ENCODE measurements around the gene TFPT. TPM values are rescaled to one million over a fixed set of nuclear protein-coding genes. Genes with fewer than 3 reads are reported as not detected.

TFPT gene
- total and polyA plus RNA-seq, 2 of the 13 experiments (the other 11 are each of a cell fraction or from before 2014, with no cell fraction given): 8.4 to 10.7 TPM

GRCh38 chr19:54160182-54160811, 44.8 kb upstream of the TFPT start (continued):
- TF ChIP-seq NFAT5 (CRISPR knock-in tag; IDR thresholded peaks at IDR 0.05) (no peak), ZFP36 (IDR thresholded peaks at IDR 0.05; ENCODE audit: borderline replicate concordance, low read depth, low read length, partially characterized antibody) (no peak), ZSCAN25 (CRISPR knock-in tag; IDR thresholded peaks at IDR 0.05) (no peak), SP1 (IDR thresholded peaks at IDR 0.05) (no peak), SP1 (CRISPR knock-in tag; IDR thresholded peaks at IDR 0.05) (no peak), TBX2 (CRISPR knock-in tag; IDR thresholded peaks at IDR 0.05; ENCODE audit: borderline replicate concordance) (peak; percentile 47; the same call in 1 of the 2 replicates), ZNF367 (CRISPR knock-in tag; IDR thresholded peaks at IDR 0.05; ENCODE audit: borderline replicate concordance) (no peak), ZFP41 (CRISPR knock-in tag; IDR thresholded peaks at IDR 0.05; ENCODE audit: borderline replicate concordance) (no peak), ZNF460 (CRISPR knock-in tag; IDR thresholded peaks at IDR 0.05; ENCODE audit: borderline replicate concordance) (no peak), ZNF616 (CRISPR knock-in tag; IDR thresholded peaks at IDR 0.05; ENCODE audit: low read depth) (0 out of 2 replicates have a peak, but pooled peaks have one; percentile 43), DDIT3 (CRISPR knock-in tag; IDR thresholded peaks at IDR 0.05) (no peak), ZNF17 (CRISPR knock-in tag; IDR thresholded peaks at IDR 0.05) (no peak), GLI4 (CRISPR knock-in tag; IDR thresholded peaks at IDR 0.05; ENCODE audit: borderline replicate concordance) (no peak), CENPBD1 (CRISPR knock-in tag; IDR thresholded peaks at IDR 0.05; ENCODE audit: borderline replicate concordance, low read depth) (no peak), DR1 (CRISPR knock-in tag; IDR thresholded peaks at IDR 0.05) (0 out of 2 replicates have a peak, but pooled peaks have one; percentile 10), KDM5B (CRISPR knock-in tag; IDR thresholded peaks at IDR 0.05; ENCODE audit: borderline replicate concordance) (no peak), ZNF253 (CRISPR knock-in tag; IDR thresholded peaks at IDR 0.05; ENCODE audit: borderline replicate concordance) (no peak), PHF20 (CRISPR knock-in tag; IDR thresholded peaks at IDR 0.05) (no peak), FOXP1 (IDR thresholded peaks at IDR 0.05) (no peak), FOXP1 (CRISPR knock-in tag; IDR thresholded peaks at IDR 0.05) (no peak), NCOA1 (CRISPR knock-in tag; IDR thresholded peaks at IDR 0.05) (no peak), NFIC (IDR thresholded peaks at IDR 0.05; ENCODE audit: low read length) (no peak), ZNF629 (CRISPR knock-in tag; conservative IDR thresholded peaks at IDR 0.05) (no peak)
